NCI-H2171 treated with DMSO at 0.1 percent for 48 hours (cell line): Measurements from ENCODE around the gene RPF1.
A peak's percentile ranks its signal among the peaks of the same experiment; 100 is the strongest.
"Not testable (repeated sequence)": the region's sequence is repeated elsewhere in the genome, so short reads cannot be mapped to it uniquely, and the experiment has no call there.

ENCODE experiments used
- DNase-seq: peaks from one replicate; lab custom pipeline; 2025; lab: John Stamatoyannopoulos, UW

The RPF1 gene

DNA sequence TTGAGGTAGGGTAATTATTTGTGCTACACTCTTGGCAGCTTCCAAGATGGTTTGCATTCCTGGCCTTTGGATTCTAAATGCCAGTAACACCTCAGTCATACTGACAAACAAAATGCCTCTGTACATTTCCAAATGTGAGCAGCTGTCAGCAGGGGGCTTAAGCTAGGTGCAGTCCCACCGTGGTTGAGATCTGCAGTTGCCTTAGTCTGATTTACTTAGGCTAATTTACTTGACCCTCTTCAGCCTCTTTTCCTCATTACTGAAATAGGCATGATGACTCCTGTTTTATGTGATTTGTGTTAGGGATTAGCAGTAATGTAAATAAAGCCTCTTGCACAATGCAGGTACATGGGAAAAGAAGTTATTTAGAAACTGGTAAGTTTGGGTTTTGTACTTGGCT, 13.7 kb downstream of the RPF1 start:
- no peak for DNase-seq

DNA sequence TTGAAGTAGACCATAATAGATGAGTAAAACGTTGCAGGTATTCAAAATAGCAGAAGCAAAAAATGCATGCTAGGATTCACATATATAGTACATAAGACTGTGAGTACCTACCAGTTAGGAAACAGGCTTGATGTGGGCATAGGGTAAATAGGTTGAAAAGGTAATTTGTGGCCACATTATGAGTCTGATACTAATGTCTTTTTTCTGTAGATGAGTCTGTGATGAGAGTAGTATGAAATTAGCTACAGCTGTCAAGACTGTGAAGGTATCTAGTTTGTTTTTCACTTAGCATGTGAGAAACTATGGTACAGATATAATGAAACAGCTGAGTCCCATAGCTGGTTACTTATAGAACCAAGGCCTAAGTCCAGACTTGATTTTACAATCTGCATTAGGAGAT, 14.7 kb downstream of the RPF1 start:
- DNase-seq, result no peak

GRCh38 chr1:84496498-84496897, 17.4 kb downstream of the RPF1 start:
- no peak for DNase-seq

DNA sequence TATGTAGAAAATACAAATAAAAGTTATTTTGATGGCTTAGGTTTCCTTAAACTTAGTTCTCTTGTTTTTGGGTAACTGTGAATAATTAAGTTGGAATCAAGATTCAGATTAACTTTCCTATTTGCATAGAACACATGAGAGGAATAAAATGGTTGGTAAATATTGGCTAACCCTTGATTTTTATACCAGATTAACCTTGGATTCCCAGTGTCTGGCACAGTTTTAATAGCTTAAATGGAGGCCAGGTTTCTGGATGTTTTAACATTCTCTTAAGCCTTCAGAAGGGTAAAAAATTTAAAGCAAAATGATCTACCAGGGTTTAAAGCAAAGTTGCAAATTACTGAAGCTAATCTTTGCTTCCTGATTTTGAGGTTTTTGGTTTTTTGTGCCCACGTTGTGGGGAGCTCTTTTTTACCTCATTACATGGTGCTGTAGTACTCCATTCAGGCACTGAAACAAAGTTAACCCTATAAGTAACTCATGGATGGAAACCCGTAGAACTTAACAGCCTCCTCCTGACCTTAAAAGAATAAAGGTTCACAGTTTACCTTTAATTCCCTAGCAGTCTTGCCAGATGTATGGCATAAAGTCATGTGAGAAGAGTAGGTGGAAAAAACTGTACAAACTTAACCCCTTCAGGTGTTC, 18.7 kb downstream of the RPF1 start:
- DNase-seq, result no peak

DNA sequence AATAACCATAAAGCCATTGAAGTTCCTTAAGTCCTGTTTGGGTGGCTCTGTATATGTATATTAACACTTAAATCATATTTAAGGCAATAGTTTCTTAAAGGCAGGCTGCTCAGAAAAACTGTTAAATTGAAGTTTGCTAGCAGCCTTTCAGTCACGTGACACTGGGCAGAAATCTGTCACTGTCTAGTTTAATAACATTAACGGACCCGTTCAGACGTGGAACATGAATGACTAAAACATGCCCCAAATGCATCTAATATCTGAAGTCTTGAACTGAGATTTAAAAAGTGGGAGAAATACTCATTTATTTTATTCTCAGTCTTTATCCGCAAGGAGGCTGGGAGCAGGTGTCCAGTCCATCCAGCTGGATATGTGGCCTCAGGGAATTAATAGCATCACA, 23.9 kb downstream of the RPF1 start:
- no peak for DNase-seq

- no peak for DNase-seq
Measured at GRCh38 chr1:84504580-84505492, 25.8 kb downstream of the RPF1 start.

DNA sequence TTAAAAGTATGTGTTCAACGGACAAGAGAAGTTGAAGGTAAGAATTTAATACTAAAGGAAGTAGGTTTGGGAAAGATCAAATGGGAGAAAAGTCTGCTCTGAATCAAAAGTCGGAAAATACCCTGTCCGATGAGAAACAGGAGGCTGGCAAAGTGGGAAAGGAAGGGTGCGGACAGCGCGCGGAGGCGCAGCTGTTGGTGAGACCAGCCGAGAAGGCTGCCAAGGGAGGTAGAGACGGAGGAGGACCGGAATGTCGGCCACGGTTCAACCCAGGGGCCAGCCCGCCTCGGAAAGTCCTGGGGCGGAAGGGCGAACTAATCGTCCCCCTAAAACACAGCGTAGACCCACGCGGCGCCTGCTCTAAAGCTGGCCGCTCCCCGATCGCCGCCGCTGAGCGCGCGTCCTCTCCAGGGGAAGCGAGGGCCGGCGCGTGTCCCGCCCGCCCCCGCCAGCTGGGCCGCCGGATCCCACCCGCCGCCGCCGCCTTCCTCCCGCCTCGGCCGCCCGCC, 26.5 kb downstream of the RPF1 start:
- DNase-seq, result peak; percentile 49

DNA sequence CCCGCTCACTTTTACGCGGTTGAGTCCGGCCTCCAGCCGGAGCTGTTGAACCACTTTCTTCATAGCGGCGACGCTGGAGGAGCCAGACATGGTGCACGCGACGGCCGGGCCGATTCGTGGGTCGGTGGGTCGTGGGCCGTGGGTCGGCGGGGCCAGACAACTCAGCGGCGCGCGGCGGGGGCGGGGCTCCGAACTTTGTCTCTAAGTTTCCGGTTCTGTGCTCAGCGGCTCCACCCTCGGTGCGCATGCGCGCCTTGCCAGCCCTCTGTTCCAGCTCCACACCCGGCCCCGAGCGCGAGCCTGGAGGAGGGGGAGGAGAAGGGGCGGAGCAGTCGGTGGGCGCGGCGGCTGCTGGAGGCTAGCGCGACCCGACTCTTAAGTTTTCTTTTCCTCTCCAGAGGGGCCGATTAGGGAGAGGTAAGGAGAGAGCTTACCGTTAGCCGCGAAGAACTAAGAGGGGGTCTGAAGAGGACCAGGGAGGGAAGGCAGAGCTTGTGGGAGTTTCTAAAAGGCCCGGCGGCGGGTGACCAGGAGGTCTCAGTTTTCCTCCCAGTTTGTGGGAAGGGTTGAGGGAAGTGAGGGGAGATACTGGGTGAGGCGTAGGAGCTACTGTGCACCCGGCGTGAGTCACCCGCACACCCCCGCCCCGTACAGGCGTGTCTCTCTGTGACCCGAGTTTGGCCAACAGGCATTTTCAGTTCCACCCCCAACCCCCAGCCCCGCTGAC, 27.1 kb downstream of the RPF1 start, which contains the start of the genes GNG5 and SPATA1:
GNG5 (minus strand) TSS at position 580 of the 727 bp plus-strand sequence; CDS start at position 90, 490 bp downstream.
SPATA1 (plus strand) TSS at position 385 of the 727 bp plus-strand sequence. CDS start 9,974 bp downstream, outside the sequence.
- DNase-seq, result peak; percentile 91

- DNase-seq, result peak; percentile 51
Measured at GRCh38 chr1:84506729-84507453, 27.8 kb downstream of the RPF1 start.

DNA sequence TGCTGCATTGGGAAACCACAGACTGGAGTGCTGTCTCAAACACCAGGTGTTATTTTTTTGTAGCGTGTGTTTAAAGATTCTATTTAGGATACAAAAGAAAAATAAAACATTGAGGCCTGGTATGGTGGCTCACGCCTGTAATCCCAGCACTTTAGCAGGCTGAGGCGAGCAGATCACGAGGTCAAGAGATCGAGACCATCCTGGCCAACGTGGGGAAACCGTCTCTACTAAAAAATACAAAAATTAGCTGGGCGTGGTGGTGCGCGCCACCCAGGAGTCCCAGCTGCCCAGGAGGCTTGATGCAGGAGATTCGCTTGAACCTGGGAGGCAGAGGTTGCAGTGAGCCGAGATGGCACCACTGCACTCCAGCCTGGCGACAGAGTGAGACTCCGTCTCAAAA, 28.8 kb downstream of the RPF1 start:
- DNase-seq, result not testable (repeated sequence)

- DNase-seq, result no peak
Measured at GRCh38 chr1:84508510-84508909, 29.4 kb downstream of the RPF1 start.

DNA sequence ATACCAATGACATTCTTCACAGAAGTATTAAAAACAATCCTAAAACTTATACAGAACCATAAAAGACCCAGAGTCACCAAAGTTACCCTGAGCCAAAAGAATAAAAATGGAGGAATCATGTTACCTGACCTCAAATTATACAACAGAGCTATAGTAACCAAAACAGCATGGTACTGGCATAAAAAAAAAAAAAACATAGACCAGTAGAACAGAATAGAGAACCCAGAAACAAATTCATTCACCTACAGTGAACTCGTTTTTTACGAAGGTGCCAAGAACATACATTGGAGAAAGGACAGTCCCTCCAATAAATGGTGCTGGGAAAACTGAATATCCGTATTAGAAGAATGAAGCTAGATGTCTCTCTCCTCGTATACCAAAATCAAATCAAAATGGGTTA, 30.0 kb downstream of the RPF1 start:
- DNase-seq, result no peak

GRCh38 chr1:84510165-84510564, 31.1 kb downstream of the RPF1 start:
- DNase-seq, result no peak

GRCh38 chr1:84510668-84511067, 31.6 kb downstream of the RPF1 start:
- DNase-seq, result no peak

GRCh38 chr1:84524590-84524989, 45.5 kb downstream of the RPF1 start:
- no peak for DNase-seq

DNA sequence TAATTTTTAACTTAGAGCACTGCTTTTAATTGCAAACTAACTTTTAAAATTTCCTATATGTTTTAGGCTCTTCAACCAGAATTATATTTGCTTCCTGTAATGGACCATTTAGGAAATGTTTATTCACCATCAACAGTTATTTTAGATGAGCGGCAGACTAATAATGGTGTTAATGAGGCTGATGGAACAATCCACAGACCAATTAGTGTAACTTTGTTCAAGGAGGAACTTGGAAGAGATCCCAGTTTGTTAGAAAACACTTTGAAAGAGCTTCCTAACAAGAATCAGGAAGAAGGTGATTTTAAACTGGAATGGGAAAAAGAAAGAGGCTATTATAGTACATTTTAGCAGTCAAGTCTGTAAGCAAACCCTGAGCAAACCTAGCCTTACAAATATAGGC, 46.7 kb downstream of the RPF1 start:
- no peak for DNase-seq

DNA sequence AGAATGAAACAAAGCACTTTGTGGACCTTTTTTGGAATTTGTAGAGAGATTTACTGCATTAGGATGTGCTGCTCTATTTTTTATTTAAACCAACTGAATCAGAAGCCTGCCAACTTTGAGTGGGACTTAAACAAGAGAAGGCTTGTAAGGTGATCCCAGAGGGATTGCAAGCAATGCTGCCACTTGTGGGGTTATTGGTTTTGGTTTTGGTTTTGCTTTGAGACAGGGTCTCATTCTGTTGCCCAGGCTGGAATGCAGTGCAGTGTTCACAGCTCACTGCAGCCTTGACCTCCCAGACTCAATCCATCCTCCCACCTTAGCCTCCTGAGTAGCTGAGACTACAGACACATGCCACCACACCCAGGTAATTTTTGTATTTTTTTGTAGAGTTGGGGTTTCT, 59.5 kb downstream of the RPF1 start:
- no peak for DNase-seq

GRCh38 chr1:84539972-84540371, 60.9 kb downstream of the RPF1 start:
- no peak for DNase-seq

DNA sequence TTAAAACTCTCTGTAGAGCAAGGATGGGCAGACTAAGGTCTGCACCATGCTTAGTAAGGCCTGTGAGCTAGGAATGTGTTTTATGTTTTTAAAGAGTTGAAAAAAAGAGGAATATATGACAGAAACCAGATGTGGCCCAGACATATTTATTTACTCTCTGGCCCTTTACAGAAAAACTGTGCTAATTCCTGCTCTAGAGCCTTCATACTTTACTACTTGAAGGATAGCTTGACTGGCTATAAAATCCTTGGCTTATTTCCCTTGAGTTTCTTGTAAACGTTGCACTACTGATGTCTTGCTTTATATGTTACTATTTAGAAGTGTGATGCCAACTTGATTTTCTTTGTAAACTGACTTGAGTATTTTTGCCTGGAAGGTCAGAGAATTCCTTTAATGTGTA, 61.7 kb downstream of the RPF1 start:
- no peak for DNase-seq

DNA sequence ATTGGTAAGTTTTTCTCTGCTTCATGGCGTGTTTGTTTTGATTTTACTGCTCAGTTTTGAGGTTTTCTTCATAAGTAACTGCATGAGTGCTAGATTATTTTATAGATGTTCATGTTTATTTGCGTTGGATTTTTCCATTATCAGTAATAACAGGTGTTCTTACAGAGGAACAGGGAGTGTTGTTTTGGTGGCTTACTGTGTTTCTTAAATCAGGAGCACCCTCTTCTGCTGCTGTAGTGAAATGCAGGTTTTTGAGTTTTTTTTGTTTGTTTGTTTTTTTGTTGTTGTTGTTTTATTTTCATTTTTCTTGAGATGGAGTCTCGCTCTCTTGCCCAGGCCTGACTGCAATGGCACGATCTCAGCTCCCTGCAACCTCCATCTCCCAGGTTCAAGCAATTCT, 62.6 kb downstream of the RPF1 start:
- DNase-seq, result no peak
